GM19468 (cell line): ENCODE data around the gene PARD3B.

ENCODE experiments used
- ATAC-seq: cut with Tn5 transposase; IDR thresholded peaks from one replicate; pipeline ENCODE4 v1.9.1; 2021; ENCODE audit warnings: mild to moderate bottlenecking, moderate library complexity, moderate number of reproducible peaks; ENCODE audit not compliant: unreplicated experiment; ENCODE audit errors: extremely low read depth

PARD3B gene

GRCh38 chr2:204647626-204648025 lies 102.4 kb downstream of the PARD3B start:
- ATAC-seq = no peak

DNA sequence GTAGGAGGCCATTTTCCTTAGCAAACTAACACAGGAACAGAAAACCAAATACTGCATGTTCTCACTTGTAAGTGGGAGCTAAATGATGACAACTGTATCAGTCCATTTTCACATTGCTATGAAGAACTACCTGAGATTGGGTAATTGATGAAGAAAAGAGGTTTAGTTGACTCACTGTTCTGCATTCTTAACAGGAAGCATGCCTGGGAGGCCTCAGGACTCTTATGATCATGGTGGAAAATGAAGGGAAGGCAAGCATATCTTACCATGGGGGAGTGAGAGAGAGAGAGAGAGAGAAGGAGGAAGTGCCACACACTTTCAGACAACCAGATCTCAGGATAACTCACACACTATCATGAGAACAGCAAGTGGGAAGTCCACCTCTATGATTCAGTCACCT lies 105.3 kb downstream of the PARD3B start:
- no peak for ATAC-seq

DNA sequence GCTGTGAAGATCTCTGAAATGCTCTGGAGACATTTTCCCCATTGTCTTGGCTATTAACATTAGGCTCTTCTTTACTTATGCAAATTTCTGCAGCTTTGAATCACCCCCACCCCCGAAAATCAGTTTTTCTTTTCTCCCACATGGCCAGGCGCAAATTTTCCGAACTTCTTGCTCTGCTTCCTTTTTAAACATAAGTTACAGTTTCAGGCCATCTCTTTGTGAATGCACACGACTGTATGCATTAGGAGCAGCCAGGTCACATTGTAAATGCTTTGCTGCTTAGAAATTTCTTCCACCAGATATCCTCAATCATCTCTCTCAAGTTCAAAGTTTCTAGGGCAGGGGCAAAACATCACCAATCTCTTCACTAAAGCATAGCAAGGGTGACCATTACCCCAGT lies 106.8 kb downstream of the PARD3B start:
- no peak for ATAC-seq

- ATAC-seq = no peak
Observed at GRCh38 chr2:204654669-204655068, 109.4 kb downstream of the PARD3B start.

DNA sequence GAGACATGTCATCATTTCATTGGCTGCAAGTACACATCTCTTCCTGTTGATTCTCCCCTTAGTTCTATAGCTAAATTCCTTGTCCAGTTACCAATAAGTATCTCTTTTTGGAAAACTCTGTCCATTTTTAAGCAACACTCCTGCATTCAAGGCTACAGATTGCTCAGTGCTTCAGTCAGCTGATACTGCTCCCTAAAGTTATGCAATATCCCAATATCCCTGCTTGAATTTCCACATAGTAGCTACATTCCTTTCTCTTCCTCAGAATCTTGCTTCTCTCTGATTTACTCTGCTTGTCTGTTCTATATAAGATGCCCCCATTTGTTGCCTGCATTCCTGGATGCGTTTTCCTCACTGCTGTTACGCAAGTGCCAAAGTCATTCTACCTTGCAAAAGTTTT lies 109.8 kb downstream of the PARD3B start:
- no peak for ATAC-seq

DNA sequence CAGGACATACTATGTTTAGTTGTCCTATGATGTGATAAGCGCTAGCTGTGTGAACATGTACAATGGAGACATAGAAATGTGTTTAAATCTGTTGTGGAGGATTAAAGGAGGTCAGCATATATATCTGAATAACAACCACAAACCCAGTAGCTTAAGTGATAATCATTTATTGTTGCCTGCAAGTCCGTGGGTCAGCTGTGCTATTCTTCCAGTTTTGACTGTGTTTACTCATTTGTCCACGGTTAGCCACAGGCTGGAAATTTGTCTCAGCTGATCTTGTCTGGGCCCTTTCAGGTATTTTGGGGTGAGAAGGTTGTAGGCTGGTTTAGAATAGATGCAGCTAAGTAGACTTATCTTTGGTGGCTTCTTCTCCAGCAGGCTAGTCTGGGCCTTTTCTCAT lies 110.4 kb downstream of the PARD3B start:
- no peak for ATAC-seq

GRCh38 chr2:204657024-204657423 lies 111.7 kb downstream of the PARD3B start:
- ATAC-seq = no peak

GRCh38 chr2:204662956-204663355 lies 117.7 kb downstream of the PARD3B start:
- ATAC-seq = no peak

DNA sequence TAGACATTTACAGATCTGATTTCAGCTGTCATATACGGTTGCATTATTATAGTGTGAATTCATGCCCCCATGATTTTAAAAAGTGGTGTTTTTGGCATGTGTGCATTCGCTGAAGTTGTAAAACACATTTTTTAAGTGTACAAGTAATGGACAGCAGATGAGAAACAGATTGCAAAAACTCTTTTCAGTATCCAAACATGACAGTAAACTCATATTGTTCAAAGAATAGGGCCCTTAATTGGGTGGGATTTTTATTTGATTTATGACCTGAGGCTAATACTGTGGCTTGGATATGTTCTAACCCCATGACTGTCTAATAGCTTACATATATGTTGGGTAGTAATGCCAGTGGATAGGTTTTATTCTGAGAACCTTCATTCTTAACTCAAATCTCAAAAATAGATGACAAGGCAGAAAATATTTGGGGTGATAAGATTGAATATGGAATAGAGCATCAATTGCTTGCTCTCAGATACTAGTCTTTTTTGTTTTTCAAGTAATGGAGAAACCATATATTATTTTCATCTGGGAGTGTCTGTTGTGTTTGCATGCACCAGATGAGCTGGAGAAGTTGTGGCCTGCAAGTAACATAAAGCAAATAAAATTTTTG lies 118.6 kb downstream of the PARD3B start:
- ATAC-seq = no peak

- no peak for ATAC-seq
Observed at GRCh38 chr2:204664708-204665121, 119.4 kb downstream of the PARD3B start.

DNA sequence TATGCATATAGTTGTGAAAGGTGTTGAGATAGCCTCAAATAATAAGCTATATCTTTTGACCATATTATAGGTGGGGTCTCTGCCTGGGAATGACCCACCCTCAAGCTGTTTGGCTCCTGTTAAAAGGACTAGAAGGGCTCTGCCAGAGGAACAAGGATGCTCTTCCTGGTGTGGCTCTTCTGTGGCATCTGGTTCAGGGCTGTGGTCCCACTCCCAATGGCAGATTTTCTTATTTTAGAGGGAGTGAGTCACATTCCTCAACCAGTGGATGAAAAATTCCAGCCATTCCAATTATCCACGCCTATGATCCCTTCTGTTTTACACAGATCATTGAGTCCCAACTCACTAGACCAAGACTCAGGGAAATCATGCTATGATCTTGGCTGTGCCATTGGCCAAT lies 119.9 kb downstream of the PARD3B start:
- no peak for ATAC-seq

- ATAC-seq = no peak
Observed at GRCh38 chr2:204665771-204666170, 120.5 kb downstream of the PARD3B start.

GRCh38 chr2:204667990-204668389 lies 122.7 kb downstream of the PARD3B start:
- ATAC-seq = no peak

GRCh38 chr2:204669382-204669781 lies 124.1 kb downstream of the PARD3B start:
- ATAC-seq = no peak

DNA sequence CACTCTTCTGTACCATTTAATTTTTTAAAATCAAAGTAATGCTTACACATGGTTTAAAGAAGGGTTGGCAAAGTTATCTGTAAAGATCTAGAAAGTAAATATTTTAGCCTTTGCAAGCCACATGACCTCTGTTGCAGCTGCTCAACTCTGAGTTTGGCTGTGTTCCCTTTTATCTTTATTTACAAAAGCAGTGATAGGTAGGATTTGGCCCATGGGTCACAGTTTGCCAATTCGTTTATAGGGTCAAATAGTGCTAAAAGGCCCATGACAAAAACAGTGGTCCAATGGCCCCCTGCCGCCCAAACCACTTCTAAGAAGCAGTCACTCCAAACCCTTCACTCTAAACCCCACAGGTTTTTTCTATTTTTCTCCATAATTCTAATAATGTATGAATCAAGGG lies 124.8 kb downstream of the PARD3B start:
- ATAC-seq = no peak

DNA sequence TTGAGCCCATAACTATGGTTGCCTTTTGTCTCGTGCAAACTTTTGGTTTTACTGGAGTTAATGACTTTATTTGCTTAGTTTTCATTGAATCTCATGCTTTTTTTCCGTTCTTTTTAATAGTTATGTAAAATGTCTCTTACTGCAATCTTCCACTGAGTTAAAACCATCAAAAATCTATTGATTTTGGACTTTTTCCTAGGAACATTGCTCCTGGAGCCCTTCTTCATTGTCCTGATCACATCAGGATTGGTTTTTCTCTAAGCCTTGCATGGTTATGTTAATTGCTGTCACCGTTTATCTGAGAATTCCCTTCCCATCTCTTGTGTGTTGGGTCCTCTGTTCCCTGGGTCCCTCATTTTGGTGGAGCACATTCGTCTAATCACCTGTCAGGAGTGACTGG lies 125.5 kb downstream of the PARD3B start:
- ATAC-seq = no peak

DNA sequence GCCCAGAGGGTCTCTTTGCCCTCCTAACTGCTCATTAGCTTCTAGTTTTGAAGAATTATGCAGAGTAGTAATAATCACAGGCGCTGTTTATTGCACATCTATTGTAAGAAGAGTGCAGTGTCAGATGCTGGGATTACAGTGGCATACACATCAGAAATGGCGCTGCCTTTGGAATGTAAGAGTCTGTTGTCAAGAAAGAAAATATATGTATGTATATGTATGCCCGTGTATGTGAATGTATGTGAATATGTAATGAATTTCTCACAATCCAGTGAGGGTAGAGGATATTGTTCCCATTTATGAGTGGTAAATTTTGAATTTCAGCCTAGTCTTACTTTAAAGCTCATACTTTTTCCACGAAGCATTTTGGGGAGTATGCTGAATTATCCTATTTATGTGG lies 127.5 kb downstream of the PARD3B start:
- ATAC-seq = no peak

DNA sequence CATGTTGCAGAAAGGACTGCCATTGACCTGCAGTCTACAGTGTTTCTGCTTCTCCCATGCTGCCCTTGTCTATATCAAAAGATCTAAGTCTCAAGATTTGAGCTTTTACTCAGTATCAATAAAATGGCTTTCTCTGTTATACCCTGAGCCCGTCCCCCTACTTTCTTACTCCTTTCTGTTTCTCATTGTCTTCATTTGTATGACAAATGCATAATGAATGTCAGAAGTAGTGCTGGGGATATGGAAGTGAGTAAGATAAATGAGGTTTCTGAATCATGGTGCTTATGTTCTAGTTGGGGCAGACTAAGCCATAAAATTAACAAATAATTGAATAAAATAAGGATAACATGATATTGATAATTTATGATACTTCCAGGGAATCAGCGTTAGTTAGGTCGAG lies 128.6 kb downstream of the PARD3B start:
- no peak for ATAC-seq

DNA sequence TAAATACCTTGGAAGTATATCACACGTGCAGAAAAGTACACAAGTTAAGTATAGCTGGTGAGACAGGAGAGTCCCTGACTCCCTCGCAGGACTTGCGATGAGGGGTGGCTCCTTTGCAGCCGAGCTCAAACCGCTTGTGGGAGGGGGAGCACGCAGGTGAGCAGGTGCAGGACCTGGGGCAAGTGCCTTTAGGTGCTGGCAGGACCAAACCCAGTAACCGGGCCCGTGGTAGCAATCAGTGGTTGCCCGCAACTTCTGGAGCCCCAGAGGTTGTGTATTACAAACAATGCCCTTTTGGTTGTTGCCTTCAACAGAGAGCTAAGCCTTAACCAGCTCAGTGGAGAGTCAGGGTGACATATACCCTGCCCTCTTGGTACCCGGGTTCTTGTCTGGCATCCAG lies 132.8 kb downstream of the PARD3B start:
- no peak for ATAC-seq

DNA sequence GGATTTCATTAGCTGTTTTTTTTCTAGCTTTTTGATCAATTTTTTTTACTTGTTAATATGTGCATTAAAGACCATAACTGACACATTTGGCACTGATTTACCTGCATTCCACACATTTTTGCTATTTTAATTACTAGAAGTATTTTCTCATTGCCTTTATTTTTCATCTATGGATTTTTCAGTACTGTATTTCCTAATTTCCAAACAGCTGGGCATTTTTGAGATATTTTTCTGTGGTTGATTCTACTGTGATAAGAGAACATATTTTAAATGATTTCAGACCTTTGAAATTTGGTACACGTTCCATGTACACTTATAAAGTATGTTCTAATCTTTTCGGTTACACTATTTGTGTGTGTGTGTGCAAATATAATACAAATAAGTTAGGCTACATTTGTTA lies 135.3 kb downstream of the PARD3B start:
- no peak for ATAC-seq

DNA sequence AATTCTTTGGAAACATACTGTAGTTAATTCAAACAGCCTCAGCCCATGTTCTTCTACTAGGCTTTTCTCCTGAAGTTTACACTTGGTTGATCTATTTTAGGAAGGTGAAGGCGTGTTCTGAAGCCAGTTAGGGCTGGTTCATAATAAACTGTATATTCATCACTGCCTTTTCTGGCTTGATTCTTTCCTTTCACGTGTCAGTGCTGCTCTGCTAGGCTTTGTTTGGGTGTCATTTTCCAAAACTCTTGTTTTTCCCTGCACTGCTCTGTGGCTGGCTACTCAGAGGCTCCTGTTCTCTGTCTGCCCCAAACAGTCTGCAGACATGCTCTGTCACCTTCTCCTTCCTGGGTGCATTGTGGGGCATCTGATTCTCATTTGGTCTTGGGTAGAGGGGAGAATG lies 136.1 kb downstream of the PARD3B start:
- no peak for ATAC-seq

GRCh38 chr2:204683384-204683783 lies 138.1 kb downstream of the PARD3B start:
- no peak for ATAC-seq

DNA sequence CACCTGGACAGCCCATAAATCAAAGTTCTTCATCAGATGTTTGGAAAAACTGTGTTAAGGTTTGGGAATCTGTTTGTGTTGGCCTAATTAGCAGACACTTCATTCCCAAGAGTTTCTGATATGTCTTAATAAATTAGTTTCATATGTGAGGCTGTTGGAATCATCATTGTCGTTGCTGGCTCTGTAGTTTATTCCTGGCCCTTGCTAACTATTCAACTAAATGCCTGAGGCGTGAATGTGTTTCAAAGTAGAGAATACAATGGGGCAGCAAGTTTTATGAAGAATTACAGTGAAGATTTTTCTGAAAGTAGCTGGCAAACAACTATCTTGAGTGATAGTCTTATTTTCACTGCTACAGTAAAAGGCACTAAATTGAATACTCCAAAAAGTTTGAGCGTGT lies 141.1 kb downstream of the PARD3B start:
- no peak for ATAC-seq
